ENCODE measurements around the gene ZNF618. TPM values are rescaled to one million over a fixed set of nuclear protein-coding genes. Genes with fewer than 3 reads are reported as not detected.

Gene ZNF618
- total and polyA plus RNA-seq, 2 experiments from 2014 or later = 12.1 to 22.1 TPM

- H3K4me3 Mint-ChIP-seq = no peak overlapping the region
- no peak for ATAC-seq
- no peak for TF ChIP-seq ZNF331 (CRISPR knock-in tag; IDR thresholded peaks at IDR 0.05; ENCODE audit: low read depth)
- H3K9me3 Mint-ChIP-seq = no peaks in the 10 kb centered on the region; the same call in 2 of the 3 replicates
- H4K20me1 ChIP-seq (replicated peaks; ENCODE audit: insufficient read depth) = peaks cover 17% of the 10 kb centered on the region; the same call in 1 of the 2 replicates
- no peak for DNase-seq (ENCODE audit: low spot score)
- H3K27ac Mint-ChIP-seq = 0 out of 2 replicates have a peak overlapping the region, but pooled peaks have one; percentile 23
- H3F3A ChIP-seq (replicated peaks; ENCODE audit: low read depth) = no peaks in the 10 kb centered on the region
- H3K36me3 Mint-ChIP-seq (ENCODE audit: low read depth) = peaks cover 6% of the 10 kb centered on the region; the same call in 1 of the 3 replicates
- 0 out of 2 replicates have a peak, but pooled peaks cover 1% of the 10 kb centered on the region for H3K4me1 ChIP-seq (ENCODE audit: insufficient read depth)
- no peaks in the 10 kb centered on the region for H3K36me3 ChIP-seq (ENCODE audit: insufficient read depth)
- H2AFZ ChIP-seq = no peak overlapping the region
- no peak overlapping the region for H3K4me2 ChIP-seq
- H3K27me3 ChIP-seq (ENCODE audit: insufficient read depth) = no peaks in the 10 kb centered on the region
- H3K79me2 ChIP-seq (replicated peaks; ENCODE audit: insufficient read depth) = peaks cover 70% of the 10 kb centered on the region
- peaks cover 33% of the 10 kb centered on the region for H3K4me1 Mint-ChIP-seq
- no peak overlapping the region for H3K27ac ChIP-seq (ENCODE audit: low read depth)
- peaks cover 3% of the 10 kb centered on the region for H3K27me3 Mint-ChIP-seq (ENCODE audit: insufficient read depth, low read depth, poor library complexity)
- H3K4me3 ChIP-seq = no peak overlapping the region
- no peaks in the 10 kb centered on the region; the same call in 1 of the 2 replicates for H3K9me2 ChIP-seq (ENCODE audit: insufficient read depth)
These were observed 30.5 kb downstream of the ZNF618 start for GRCh38 chr9:113906411-113907110.

GRCh38 chr9:113907282-113907681 is 31.2 kb downstream of the ZNF618 start:
- H3K4me1 Mint-ChIP-seq = peaks cover 38% of the 10 kb centered on the region
- Histone ChIP-seq H3K27ac (ENCODE audit: low read depth) (no peak overlapping the region), H3K4me2 (no peak overlapping the region), H3F3A (replicated peaks; ENCODE audit: low read depth) (no peaks in the 10 kb centered on the region), H3K9me2 (ENCODE audit: insufficient read depth) (no peaks in the 10 kb centered on the region; the same call in 1 of the 2 replicates), H2AFZ (no peak overlapping the region), H3K4me1 (ENCODE audit: insufficient read depth) (peaks cover 8% of the 10 kb centered on the region; the same call in 1 of the 2 replicates), H3K4me3 (no peak overlapping the region), H3K36me3 (ENCODE audit: insufficient read depth) (no peaks in the 10 kb centered on the region), H3K27me3 (ENCODE audit: insufficient read depth) (no peaks in the 10 kb centered on the region), H4K20me1 (replicated peaks; ENCODE audit: insufficient read depth) (peaks cover 23% of the 10 kb centered on the region; the same call in 1 of the 2 replicates), H3K79me2 (replicated peaks; ENCODE audit: insufficient read depth) (peaks cover 72% of the 10 kb centered on the region)
- H3K36me3 Mint-ChIP-seq (ENCODE audit: low read depth) = peaks cover 6% of the 10 kb centered on the region; the same call in 1 of the 3 replicates
- 0 out of 2 replicates have a peak overlapping the region, but pooled peaks have one; percentile 23 for H3K27ac Mint-ChIP-seq
- DNase-seq (ENCODE audit: low spot score) (no peak), ATAC-seq (no peak)
- no peaks in the 10 kb centered on the region; the same call in 2 of the 3 replicates for H3K9me3 Mint-ChIP-seq
- no peak for TF ChIP-seq POLR2AphosphoS5 (IDR thresholded peaks at IDR 0.05; ENCODE audit: low read depth)
- TF ChIP-seq REST (IDR thresholded peaks at IDR 0.05; ENCODE audit: unreplicated experiment) = no peak
- TF ChIP-seq ZNF331 (CRISPR knock-in tag; IDR thresholded peaks at IDR 0.05; ENCODE audit: low read depth) = no peak
- TF ChIP-seq, protein P1, sequence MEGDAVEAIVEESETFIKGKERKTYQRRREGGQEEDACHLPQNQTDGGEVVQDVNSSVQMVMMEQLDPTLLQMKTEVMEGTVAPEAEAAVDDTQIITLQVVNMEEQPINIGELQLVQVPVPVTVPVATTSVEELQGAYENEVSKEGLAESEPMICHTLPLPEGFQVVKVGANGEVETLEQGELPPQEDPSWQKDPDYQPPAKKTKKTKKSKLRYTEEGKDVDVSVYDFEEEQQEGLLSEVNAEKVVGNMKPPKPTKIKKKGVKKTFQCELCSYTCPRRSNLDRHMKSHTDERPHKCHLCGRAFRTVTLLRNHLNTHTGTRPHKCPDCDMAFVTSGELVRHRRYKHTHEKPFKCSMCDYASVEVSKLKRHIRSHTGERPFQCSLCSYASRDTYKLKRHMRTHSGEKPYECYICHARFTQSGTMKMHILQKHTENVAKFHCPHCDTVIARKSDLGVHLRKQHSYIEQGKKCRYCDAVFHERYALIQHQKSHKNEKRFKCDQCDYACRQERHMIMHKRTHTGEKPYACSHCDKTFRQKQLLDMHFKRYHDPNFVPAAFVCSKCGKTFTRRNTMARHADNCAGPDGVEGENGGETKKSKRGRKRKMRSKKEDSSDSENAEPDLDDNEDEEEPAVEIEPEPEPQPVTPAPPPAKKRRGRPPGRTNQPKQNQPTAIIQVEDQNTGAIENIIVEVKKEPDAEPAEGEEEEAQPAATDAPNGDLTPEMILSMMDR (conservative IDR thresholded peaks at IDR 0.05; ENCODE audit: low read depth in 2 of 2) = no peak
- TF ChIP-seq EZH2phosphoT487 (IDR thresholded peaks at IDR 0.05; ENCODE audit: unreplicated experiment) = no peak
- no peak for TF ChIP-seq EZH2 (IDR thresholded peaks at IDR 0.05; ENCODE audit: low read depth, unreplicated experiment)
- TF ChIP-seq ZNF114 (CRISPR knock-in tag; IDR thresholded peaks at IDR 0.05) = no peak
- TF ChIP-seq NANOG (IDR thresholded peaks at IDR 0.05; ENCODE audit: borderline replicate concordance) = no peak
- TF ChIP-seq JUNB (IDR thresholded peaks at IDR 0.05; ENCODE audit: unreplicated experiment) = no peak
- no peak for TF ChIP-seq CREB1 (CRISPR knock-in tag; IDR thresholded peaks at IDR 0.05; ENCODE audit: low read depth)
- peaks cover 2% of the 10 kb centered on the region for H3K27me3 Mint-ChIP-seq (ENCODE audit: insufficient read depth, low read depth, poor library complexity)
- no peak overlapping the region for H3K4me3 Mint-ChIP-seq
